ENCODE data around the gene CELF5.
"Not testable (repeated sequence)": the region's sequence is repeated elsewhere in the genome, so short reads cannot be mapped to it uniquely, and the experiment has no call there.

CELF5 gene

DNA sequence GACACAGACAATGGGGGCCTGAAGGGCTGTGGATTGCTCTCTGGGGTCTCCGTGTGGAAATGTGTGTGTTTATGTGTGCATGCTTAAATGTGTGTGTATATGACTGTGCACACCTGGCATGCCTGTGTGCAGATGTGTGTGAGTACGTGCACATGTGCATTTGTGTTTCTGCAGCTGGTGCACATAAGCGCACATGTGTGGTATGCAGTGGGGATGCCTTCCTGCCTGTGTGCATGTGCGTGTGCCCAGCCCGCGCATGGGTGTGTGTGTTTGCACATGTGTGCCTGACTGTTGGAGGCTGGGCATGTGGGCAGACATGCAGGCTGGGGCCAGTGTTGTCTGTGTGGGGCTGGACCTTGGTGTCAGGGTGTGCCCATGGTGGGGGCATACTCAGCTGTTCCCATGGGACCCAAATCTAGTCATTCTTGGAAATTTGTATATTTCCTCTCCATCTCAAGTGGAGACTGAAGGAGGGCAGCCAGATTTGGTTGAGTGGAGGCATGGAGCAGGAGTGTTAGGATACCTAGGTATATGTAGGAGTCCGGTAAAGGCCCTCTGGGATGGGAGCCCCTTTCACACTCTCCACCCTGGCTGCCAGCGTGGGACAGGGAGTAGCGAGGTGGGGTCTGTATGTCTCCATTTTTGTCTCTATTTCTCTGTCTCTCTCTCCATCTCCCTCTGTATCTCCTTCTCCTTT, 49.9 kb downstream of the CELF5 start:
- DNase-seq (ENCODE audit: low spot score): no peak

DNA sequence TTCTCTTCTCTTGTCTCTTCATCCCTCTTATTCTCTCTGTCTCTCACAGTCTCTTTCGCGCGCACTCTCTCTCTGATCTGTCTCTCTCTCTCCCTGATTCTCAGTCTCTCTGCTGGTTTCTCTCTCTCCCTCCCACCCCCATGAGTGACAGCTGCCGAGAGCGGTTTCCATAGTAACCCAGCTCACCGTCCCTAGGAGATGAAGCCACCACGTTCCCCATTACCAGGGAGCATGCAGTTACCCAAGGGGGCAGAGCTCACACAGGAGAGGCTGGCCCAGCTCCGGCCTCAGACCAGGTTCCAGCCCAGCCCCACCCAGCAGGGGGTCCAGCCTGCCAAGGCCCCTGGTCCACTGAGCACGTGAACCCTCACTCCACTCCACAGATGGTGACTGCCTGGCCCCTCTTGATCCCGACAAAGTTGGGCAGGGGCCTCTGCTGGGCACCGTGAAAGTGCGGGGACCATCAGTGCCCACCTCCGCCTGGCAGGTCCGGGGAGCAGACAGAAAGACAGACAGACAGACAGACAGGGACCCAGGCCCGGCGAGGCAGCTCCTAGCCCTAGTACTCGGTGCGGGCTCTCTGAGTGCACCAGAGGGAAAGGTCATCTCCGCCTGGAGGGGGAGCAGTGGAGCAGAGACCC, 50.6 kb downstream of the CELF5 start:
- peak; percentile 80 for DNase-seq (ENCODE audit: low spot score)

DNA sequence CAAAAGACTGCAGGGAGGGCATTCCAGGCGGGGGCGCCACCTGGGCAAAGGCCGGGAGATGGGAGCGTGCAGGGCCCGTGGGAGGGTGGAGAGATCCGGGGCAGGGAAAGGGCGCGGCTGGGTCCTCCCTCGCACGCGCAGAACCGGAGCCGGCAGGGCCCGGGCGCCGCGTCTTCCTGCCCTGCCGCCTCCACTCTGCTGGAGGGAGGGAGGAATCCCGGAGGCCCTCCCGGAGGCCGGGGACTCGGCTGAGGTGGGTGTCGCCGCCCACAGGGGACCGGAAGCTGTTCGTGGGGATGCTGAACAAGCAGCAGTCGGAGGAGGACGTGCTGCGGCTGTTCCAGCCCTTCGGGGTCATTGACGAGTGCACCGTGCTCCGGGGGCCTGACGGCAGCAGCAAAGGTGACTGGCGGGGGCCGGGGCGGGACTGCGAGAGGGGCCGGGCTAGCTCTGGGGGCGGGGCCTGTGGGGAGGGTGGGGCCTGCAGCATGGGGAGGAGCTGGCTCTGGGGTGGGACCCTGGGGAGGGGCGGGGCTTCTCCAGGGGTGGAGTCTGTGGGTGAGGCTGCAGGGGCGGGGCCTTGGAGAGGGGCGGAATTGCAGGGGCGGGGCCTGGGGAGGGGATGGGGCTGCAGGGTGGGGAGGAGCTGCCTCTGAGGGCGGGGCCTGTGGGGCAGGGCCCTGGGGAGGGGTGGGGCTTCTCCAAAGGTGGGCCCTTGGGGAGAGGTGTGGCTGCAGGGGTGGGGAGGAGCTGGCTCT, 51.3 kb downstream of the CELF5 start:
- peak; percentile 81 for DNase-seq (ENCODE audit: low spot score)

DNA sequence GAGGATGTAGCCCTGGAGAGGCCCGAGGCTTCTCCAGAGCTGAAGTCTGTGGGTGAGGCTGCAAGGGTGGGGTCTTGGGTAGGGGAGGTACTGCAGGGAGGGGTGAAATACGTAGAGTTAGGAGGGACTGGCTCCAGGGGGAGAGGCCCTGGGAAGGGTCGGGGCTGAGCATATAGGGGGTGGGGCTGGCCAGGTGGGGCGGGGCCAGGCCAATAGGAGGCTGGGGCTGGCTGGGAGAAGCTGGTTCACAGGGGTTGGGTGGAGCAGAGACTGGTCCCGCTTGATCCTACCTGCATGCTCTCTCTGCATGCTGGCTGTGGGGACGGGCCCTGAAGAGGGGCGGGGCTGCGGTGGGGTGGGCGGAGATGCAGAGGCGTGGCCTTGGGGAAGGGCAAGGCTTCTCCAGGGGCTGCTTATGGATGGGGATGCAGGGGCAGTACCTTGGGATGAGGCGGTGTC, 51.9 kb downstream of the CELF5 start:
- DNase-seq (ENCODE audit: low spot score): peak; percentile 77

DNA sequence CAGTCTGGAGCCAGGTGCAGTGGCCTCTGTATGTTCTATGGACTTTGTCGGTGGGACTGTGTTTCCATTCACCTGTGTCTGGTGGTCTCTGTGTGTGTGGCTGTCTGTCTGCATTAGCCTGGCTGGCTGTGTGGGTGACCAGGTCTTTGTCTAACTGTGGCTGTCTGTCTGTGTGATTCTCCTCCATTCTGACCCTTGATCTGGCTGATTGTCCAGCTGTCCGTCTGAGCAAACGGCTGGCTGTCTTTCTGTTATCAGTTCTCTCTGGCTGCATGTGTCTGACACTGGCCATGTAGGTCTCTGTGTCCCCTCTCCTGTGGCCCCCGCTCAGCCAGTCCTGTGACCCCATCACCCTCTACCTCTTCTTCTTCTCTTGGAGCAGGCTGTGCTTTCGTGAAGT, 53.2 kb downstream of the CELF5 start:
- DNase-seq (ENCODE audit: low spot score): no peak

DNA sequence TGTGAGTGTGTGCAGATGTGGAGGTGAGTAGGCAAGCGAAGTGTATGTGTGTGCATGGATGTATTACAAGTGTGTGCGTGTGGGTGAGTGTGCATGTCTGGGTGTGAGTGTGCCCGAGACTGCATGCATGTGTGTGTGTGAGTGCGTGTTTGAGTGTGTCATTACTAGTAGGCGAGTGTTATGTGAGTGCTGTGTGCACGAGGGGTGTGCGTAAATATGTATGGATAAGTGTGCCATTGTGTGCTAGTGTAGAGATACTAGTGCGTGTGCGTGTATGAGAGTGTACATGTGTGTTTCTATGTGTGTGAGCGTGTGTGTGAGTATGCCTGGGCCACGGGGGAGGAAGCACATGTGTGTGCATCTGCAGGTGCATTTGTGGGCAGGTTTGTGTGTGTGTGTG, 53.8 kb downstream of the CELF5 start:
- no peak for DNase-seq (ENCODE audit: low spot score)

DNA sequence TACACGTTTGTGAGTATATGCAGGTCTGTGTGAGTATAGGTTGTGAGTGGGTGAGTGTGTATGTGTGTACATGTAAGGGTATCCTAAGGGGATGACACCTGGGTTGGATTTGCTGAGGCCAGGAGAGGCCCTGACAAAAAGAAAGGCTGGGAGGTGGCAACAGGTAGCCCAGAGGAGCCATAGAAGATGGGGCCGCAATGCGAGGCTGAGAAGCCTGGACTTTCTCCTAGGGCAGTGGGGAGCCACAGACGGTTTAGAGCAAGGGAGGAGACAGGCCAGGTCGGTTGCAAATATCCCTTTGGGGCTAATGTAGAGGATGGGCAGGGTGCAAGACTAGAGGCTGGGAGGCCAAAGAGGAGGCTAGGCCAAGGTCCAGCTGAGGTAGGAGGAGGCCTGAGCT, 54.3 kb downstream of the CELF5 start:
- DNase-seq (ENCODE audit: low spot score): no peak

DNA sequence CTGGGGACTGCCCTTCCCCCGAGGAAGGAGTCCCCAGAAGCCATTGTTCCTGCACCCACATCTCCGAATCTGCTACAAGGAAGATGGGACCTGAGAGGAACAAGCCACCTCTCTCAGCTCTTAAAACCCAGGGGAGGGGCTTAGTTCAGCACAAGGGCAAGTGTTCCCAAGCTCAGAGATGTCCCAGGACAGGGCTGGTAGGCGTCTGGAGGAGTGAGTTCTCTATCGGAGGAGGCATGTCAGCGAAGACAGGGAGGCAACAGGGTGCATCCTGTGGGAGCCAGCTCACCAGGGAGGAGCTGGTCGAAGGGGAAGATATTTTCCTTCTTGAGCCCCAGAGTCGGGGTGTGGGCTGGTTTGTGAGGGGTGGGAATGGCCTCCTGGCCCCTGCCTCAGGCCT, 54.8 kb downstream of the CELF5 start:
- DNase-seq (ENCODE audit: low spot score): no peak

DNA sequence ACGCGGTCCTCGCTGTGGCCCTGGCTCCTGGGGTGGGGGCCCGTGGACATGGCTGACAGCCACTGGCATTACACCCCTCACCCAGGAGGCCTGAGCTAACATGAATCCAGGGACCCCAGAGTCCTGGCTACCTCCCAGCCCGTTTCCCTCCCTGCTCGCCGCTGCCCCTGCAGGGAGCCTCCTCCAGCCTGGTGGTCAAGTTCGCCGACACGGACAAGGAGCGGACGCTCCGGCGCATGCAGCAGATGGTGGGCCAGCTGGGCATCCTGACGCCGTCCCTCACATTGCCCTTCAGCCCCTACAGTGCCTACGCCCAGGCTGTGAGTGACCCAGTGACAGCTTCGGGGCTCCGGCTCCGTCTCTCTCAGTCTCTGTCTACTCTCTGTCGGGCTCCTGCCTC, 56.6 kb downstream of the CELF5 start:
- DNase-seq (ENCODE audit: low spot score): peak; percentile 40

DNA sequence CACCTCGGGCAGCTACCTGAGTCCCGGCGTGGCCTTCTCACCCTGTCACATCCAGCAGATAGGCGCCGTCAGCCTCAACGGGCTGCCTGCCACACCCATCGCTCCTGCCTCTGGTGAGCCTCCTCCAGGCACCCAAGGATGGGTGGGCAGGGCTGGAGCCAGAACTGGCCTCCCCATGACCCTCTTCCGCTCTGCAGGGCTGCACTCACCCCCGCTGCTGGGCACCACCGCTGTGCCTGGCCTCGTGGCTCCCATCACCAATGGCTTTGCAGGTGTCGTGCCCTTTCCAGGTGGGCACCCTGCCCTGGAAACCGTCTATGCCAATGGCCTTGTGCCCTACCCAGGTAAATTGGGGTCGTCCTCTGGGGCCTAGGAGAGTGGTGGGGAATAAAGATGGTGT, 57.7 kb downstream of the CELF5 start:
- no peak for DNase-seq (ENCODE audit: low spot score)

DNA sequence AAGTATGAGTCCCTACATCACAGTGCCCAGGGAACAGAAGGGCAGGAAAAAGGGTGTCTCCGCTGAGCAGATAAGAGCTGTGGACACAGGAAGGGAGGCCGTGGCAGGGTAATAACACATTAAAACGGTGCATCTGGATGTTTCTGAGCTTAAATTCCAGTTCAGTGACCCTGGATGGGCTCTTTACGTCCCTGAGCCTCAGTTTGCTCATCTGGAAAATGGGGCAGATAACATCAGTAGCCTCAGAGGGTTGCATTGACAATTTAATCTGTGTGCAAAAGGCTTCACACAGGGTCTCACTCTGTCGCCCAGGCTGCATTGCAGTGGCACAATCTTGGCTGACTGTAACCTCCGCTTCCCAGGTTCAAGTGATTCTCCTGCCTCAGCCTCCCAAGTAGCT, 58.1 kb downstream of the CELF5 start:
- no peak for DNase-seq (ENCODE audit: low spot score)

DNA sequence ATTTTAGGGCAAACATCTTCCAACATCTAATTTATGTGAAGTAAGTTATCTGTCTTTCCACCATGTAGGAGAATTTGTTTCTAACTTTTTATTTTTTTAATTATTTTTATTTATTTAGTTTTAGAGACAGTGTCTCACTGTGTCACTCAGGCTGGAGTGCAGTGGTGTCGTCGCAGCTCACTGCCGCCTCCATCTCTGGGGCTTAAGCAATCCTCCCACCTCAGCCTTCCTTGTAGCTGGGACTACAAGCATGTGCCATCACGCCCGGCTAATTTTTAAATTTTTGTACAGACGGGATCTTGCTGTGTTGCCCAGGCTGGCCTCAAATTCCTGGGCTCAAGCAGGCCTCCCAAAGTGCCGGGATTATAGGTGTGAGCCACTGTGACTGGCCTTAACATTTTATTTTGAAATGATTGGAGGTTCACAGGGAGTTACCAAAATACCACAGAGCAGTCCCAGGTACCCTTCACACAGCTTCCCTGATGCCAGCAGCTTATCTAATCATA, 58.8 kb downstream of the CELF5 start:
- no peak for DNase-seq (ENCODE audit: low spot score)

DNA sequence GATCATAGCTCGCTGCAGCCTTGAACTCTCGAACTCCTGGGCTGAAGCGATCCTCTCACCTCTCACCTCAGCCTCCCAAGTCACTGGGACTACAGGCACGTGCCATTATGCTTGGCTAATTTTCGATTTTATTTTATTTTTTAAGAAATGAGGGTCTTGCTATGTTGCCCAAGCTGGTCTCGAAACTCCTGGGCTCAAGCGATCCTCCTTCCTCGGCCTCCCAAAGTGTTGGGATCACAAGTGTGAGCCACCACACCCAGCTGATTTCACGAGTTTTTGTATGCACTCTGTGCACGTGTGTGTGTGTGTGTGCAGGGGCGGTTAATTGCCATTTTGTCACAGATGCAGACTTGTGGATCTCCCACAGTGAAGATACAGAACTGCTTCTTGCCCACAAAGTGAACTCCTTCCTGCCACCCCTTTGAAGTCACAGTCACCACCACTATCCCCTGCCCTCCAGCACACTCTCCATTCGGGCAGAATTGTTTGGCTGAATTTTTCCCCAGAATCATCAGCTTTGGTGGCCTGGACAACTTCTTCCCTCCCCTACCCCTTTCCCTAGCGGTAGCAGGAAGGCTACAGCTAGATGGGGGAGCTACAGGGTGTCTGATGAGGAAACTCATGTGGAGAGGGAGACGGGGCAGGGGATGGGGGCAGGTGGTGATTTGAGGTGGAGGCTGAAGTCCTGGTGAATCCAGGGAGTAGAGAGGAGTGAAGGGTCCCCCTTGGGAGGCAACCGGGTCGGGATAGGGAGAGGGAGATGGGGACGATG, 59.6 kb downstream of the CELF5 start:
- no peak for DNase-seq (ENCODE audit: low spot score)

DNA sequence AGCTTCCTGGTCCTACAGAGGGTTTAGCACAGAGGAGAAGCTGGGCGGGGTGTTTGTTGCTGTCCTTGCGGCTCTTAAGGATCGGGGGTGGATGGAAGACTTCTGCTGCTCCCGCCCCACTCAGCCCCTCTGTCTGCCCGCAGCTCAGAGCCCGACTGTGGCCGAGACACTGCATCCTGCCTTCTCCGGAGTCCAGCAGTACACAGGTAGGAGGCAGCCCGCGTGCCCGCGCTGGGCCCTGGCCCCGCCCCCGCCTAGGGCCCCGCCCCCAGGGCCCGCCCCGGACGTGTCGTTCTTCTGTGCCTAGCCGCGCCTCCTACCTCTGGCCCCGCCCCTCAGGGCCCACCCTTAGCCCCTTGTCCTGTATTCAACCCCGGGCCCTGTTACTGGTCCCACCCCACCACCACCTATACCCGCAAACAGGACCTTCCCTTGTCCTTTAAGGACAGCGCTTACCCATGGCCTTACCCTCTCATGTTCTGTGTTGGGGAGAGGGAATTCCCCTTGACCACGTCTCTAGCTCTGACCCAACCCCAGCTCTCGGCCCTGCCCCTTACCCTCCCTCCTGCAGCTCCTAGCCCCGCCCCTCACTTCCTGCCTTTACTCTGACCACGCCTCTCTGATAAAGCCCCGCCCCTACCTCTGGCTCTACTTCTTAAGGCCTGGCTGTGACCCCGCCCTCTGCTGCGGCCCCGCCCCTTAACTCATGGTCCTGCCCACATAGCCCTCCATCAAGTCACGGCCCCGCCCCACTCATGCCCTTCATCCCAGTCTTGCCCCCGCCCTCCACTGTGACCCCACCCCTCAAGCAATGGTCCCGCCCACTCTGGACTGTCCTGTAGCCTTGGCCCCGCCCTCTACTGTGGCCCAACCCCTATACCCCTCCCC, 60.5 kb downstream of the CELF5 start:
- peak; percentile 89 for DNase-seq (ENCODE audit: low spot score)

DNA sequence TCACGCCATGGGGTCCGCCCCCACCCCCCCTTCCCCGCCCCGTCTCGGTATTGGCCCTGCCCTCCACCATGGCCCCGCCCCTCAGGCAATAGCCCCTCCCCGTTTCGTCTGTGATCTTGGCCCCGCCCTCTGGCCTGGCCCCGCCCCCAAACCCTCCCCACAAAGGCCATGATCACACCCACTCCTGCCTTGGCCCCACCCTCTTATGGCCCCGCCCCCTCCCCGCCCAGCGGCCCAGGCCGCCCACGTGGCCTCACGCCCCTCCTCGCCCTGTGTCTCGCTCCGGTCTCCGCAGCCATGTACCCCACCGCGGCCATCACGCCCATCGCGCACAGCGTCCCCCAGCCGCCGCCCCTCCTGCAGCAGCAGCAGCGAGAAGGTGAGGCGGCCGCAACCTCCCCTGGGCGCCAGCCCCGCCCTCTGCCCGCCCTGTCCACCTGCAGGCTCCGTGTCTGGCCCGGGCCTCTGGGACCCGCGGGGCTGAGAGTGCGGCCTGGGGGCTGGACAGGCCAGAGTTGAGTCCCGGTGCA, 61.3 kb downstream of the CELF5 start:
- DNase-seq (ENCODE audit: low spot score): peak; percentile 57

DNA sequence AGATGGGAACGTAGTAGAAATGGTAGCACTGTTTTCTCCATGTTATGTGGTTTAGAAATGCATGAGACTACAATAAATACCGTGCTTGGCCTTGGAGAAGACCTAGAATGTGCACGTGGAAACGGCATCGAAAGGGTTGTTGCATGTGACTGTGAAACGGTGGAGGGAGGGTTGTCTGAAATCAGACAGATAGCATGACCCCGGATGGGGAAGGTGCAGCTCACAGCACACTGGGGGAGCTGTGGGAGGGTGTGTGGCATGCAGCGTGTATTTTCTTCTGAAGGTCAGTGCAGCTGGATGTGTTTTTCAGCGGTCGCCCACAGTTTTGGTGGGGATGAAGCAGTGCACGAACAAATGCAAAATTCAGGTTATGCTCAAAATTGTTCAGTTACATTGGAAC, 63.4 kb downstream of the CELF5 start:
- no peak for DNase-seq (ENCODE audit: low spot score)

DNA sequence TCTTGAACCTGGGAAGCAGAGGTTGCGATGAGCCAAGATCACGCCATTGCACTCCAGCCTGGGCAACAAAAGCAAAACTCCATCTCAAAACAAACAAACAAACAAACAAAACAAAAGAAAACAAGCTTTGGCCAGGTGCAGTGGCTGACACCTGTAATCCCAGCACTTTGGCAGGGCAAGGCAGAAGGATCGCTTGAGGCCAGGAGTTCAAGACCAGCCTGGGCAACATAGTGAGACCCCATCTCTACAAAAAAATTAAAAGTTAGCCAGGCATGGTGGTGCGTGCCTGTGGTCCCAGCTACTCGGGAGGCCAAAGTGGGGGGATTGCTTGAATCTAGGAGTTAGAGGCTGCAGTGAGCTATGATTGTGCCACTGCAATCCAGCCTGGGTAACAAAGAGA, 64.0 kb downstream of the CELF5 start:
- not testable (repeated sequence) for DNase-seq (ENCODE audit: low spot score)

DNA sequence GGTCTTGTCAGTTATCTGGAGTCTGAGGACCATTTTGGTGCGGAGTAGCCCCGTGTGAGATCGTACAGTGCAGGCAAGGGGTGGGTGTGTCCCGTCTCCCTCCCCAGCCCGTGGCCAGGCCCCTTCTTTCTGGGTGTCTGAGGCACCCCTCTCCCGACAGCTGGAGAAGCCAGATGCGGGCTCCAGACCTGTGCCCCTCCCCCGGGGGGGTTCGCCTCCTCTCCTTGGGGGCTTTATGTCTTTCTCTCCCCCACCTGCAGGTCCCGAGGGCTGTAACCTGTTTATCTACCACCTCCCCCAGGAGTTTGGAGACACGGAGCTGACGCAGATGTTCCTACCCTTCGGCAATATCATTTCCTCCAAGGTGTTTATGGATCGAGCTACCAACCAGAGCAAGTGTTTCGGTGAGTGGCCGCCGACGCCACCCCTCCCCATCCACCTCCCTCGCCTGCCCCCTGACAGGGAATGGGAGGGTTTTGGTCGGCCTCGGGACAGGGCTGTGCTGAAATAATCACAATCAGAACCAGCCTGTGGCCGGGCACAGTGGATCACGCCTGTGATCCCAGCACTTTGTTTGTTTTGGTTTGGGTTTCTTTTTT, 65.6 kb downstream of the CELF5 start:
- DNase-seq (ENCODE audit: low spot score): no peak

DNA sequence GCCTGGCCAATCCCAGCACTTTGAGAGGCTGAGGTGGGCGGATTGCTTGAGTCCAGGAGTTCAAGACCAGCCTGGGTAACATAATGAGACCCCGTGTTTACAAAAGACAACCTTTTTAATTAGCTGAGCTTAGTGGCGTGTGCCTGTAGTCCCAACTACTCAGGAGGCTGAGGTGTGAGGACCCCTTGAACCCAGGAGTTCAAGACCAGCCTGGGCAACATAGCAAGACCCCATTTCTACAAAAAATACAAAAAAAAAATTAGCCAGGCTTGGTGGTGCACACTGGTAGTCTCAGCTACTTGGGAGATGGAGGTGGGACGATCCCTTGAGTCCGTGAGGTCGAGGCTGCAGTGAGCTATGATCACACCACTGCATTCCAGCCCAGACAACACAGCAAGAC, 66.4 kb downstream of the CELF5 start:
- DNase-seq (ENCODE audit: low spot score): not testable (repeated sequence)

DNA sequence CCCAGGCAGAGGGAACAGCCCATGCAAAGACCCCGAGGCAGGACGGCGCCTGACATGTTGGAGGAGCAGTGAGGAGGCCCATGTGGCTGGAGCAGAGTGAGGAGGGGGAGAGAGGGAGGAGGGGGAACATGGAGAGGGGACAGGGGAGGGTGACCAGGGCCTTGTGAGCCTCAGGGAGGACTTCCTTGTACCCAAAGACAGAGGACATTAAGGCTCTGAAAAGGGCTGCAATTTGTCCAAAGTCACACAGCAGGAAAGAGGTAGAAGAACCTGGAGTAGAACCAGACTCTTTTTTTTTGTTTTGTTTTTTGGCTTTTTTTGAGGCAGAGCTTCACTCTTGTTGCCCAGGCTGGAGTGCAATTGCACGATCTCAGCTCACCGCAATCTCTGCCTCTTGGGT, 67.2 kb downstream of the CELF5 start:
- DNase-seq (ENCODE audit: low spot score): no peak
